ENCODE results near the gene PDHB.

- TF ChIP-seq CTCF (conservative IDR thresholded peaks at IDR 0.05 in 1 of 2, IDR thresholded peaks at IDR 0.05 in 1 of 2; ENCODE audit: low read depth in 1 of 2, low read length in 2 of 2) (no peak), EZH2 (IDR thresholded peaks at IDR 0.05; ENCODE audit: low read length, missing control alignments) (no peak)
These were observed 30.0 kb downstream of the PDHB start for GRCh38 chr3:58403513-58404109.
